HCT116 (cell line): Measurements from ENCODE around the gene DTNB. TPM values are rescaled to one million over a fixed set of nuclear protein-coding genes. Genes with fewer than 3 reads are reported as not detected.

ENCODE experiments used
- ATAC-seq: fragments of 200-7000 bp; cut with Tn5 transposase; 2 replicates; pipeline ENCODE4 v1.9.1; 2020; ENCODE audit warnings: mild to moderate bottlenecking, moderate library complexity
- BruUV-seq: library from RNA; stranded (reverse); fragments of 400-500 nt; replicated peaks from 2 replicates; lab custom pipeline; 2021; lab: Mats Ljungman, UMichigan
- CTCF ChIA-PET: fragments of 300-600 bp; sonication (Branson Sonifier 250); formaldehyde crosslinking; loops from one replicate; lab custom pipeline; 2021; ENCODE audit warnings: antibody characterized with exemption; lab: Charles Lee
- POLR2A ChIA-PET: fragments of 300-600, 350-600 bp; sonication (Branson Sonifier 250); formaldehyde crosslinking; loops from one replicate; lab custom pipeline; 2021; ENCODE audit warnings: antibody characterized with exemption; lab: Charles Lee
- RAD21 ChIA-PET, 2 experiments: fragments of 300-600 bp; sonication (Branson Sonifier 250); formaldehyde crosslinking; loops; one replicate each; lab custom pipeline; 2023; ENCODE audit warnings: low total read pairs in 2 of 2; ENCODE audit not compliant: uncharacterized antibody in 2 of 2, unreplicated experiment in 2 of 2, low non-redundant PET in 1 of 2; lab: Charles Lee
- DNase-seq: peaks from one replicate; pipeline ENCODE4 v3.0.0-alpha.2; 2010; ENCODE audit warnings: low read depth, low spot score
- H2AFZ ChIP-seq: fragments of 200-600 bp; shearing (Covaris generic), sonication (generic); 2 replicates; pipeline ENCODE4 v1.6.1; 2017; ENCODE audit warnings: low read depth, mixed run types, mixed read lengths, antibody characterized with exemption, low read length; ENCODE audit not compliant: poor library complexity, severe bottlenecking
- H3K27ac ChIP-seq: 2 replicates; pipeline ENCODE4 v1.5.1; 2012; ENCODE audit warnings: low read depth, low read length
- H3K27me3 ChIP-seq: fragments of 200-600 bp; sonication (generic); 2 replicates; pipeline ENCODE4 v1.6.1; 2016; ENCODE audit warnings: mixed run types, low read length, mixed read lengths; ENCODE audit not compliant: insufficient read depth
- H3K36me3 ChIP-seq, 2 experiments: fragments of 200-500 bp in 1 of 2; fragments of 200-600 bp in 1 of 2; sonication (Bioruptor generic) in 1 of 2; sonication (generic) in 1 of 2; 2 replicates each; pipeline versions ENCODE4 v1.5.1 to v1.6.1; 2014 to 2016; ENCODE audit warnings: low read length in 2 of 2, inconsistent platforms in 1 of 2, mixed read lengths in 1 of 2, mixed run types in 1 of 2; ENCODE audit not compliant: insufficient read depth in 2 of 2, control insufficient read depth in 1 of 2
- H3K4me1 ChIP-seq, 2 experiments: fragments of 200-600 bp in 1 of 2; sonication (generic) in 1 of 2; 2 replicates each; pipeline versions ENCODE4 v1.5.1 to v1.6.1; 2012 to 2017; ENCODE audit warnings: low read length in 2 of 2, inconsistent platforms in 1 of 2, mild to moderate bottlenecking in 1 of 2, mixed read lengths in 1 of 2, mixed run types in 1 of 2, moderate library complexity in 1 of 2; ENCODE audit not compliant: insufficient read depth in 2 of 2, control insufficient read depth in 1 of 2
- H3K4me2 ChIP-seq: fragments of 200-600 bp; sonication (generic); 2 replicates; pipeline ENCODE4 v1.6.1; 2017; ENCODE audit warnings: mixed run types, low read length, mixed read lengths
- H3K4me3 ChIP-seq, 2 experiments: fragments of 200-600 bp in 1 of 2; sonication (generic) in 1 of 2; replicated peaks in 1 of 2; 2 replicates each; pipeline ENCODE4 v1.5.1; 2011 to 2016; ENCODE audit warnings: low read length in 2 of 2, control low read depth in 1 of 2, low read depth in 1 of 2, mild to moderate bottlenecking in 1 of 2, mixed read lengths in 1 of 2, mixed run types in 1 of 2
- H3K79me2 ChIP-seq: fragments of 200-600 bp; sonication (generic); 2 replicates; pipeline ENCODE4 v1.6.1; 2017; ENCODE audit warnings: mild to moderate bottlenecking, mixed run types, low read length, moderate library complexity, mixed read lengths; ENCODE audit not compliant: insufficient read depth
- H3K9ac ChIP-seq: fragments of 200-600 bp; sonication (generic); 2 replicates; pipeline ENCODE4 v1.6.1; 2016; ENCODE audit warnings: low read length, mixed read lengths
- H3K9me2 ChIP-seq: fragments of 200-600 bp; sonication (generic), shearing (Covaris generic); 2 replicates; pipeline ENCODE4 v1.6.1; 2017; ENCODE audit warnings: mixed run types, mild to moderate bottlenecking, moderate library complexity; ENCODE audit not compliant: insufficient read depth
- H3K9me3 ChIP-seq, 2 experiments: fragments of 200-500 bp in 1 of 2; fragments of 200-600 bp in 1 of 2; sonication (Bioruptor generic) in 1 of 2; sonication (generic) in 1 of 2; 2 replicates each; pipeline ENCODE4 v1.6.1; 2014 to 2017; ENCODE audit warnings: low read length in 2 of 2, mixed read lengths in 2 of 2, inconsistent platforms in 1 of 2, low read depth in 1 of 2, mild to moderate bottlenecking in 1 of 2, mixed run types in 1 of 2, moderate library complexity in 1 of 2; ENCODE audit not compliant: control insufficient read depth in 1 of 2, insufficient read depth in 1 of 2
- H4K20me1 ChIP-seq: fragments of 200-600 bp; sonication (generic), shearing (Covaris generic); 2 replicates; pipeline ENCODE4 v1.6.1; 2017; ENCODE audit warnings: mixed run types, mild to moderate bottlenecking, moderate library complexity; ENCODE audit not compliant: insufficient read depth
- CEBPB ChIP-seq: IDR thresholded peaks from 2 replicates; pipeline ENCODE4 v1.6.1; 2012; ENCODE audit warnings: low read depth
- EGR1 ChIP-seq: IDR thresholded peaks from 2 replicates; pipeline ENCODE4 v1.6.1; 2012; ENCODE audit warnings: low read depth
- ELF1 ChIP-seq: IDR thresholded peaks from 2 replicates; pipeline ENCODE4 v1.6.1; 2012; ENCODE audit warnings: low read depth, borderline replicate concordance
- EZH2 ChIP-seq: fragments of 200-600 bp; sonication (generic); IDR thresholded peaks from 2 replicates; pipeline ENCODE4 v1.6.1; 2017; ENCODE audit warnings: antibody characterized with exemption, mixed run types
- EZH2phosphoT487 ChIP-seq: fragments of 200-600 bp; IDR thresholded peaks from 2 replicates; pipeline ENCODE4 v1.6.1; 2018; ENCODE audit warnings: antibody characterized with exemption, borderline replicate concordance
- FOSL1 ChIP-seq: IDR thresholded peaks from 2 replicates; pipeline ENCODE4 v1.6.1; 2012; ENCODE audit warnings: low read depth
- JUND ChIP-seq: IDR thresholded peaks from 2 replicates; pipeline ENCODE4 v1.6.1; 2012
- POLR2AphosphoS5 ChIP-seq: IDR thresholded peaks from 2 replicates; pipeline ENCODE4 v1.6.1; 2011; ENCODE audit warnings: mild to moderate bottlenecking, low read depth, low read length, moderate library complexity
- RAD21 ChIP-seq: IDR thresholded peaks from 2 replicates; pipeline ENCODE4 v1.6.1; 2012; ENCODE audit warnings: low read depth, mild to moderate bottlenecking
- SIN3A ChIP-seq: IDR thresholded peaks from 2 replicates; pipeline ENCODE4 v1.6.1; 2012; ENCODE audit warnings: low read depth
- SP1 ChIP-seq: IDR thresholded peaks from 2 replicates; pipeline ENCODE4 v1.6.1; 2012; ENCODE audit warnings: low read depth
- SRF ChIP-seq: IDR thresholded peaks from 2 replicates; pipeline ENCODE4 v1.6.1; 2012; ENCODE audit warnings: low read depth
- TCF7L2 ChIP-seq: IDR thresholded peaks from 2 replicates; pipeline ENCODE4 v1.7.0; 2011; ENCODE audit warnings: borderline replicate concordance, inconsistent platforms; ENCODE audit not compliant: insufficient read depth, insufficient read length; ENCODE audit errors: extremely low read depth
- YY1 ChIP-seq: IDR thresholded peaks from 2 replicates; pipeline ENCODE4 v1.6.1; 2011; ENCODE audit warnings: low read length, low read depth, moderate library complexity, mild to moderate bottlenecking; ENCODE audit not compliant: insufficient replicate concordance; ENCODE audit errors: extremely low read depth
- intact Hi-C: fragments of 100-400 bp; cut with micrococcal nuclease; formaldehyde crosslinking; loops from 2 replicates; pipeline ENCODE4 v1.10.0; 2022
- total RNA-seq: library from RNA; stranded (reverse); gene quantifications from one replicate; pipeline ENCODE4 v1.2.1, GENCODE V29; 2021; ENCODE audit not compliant: unreplicated experiment
- TF ChIP-seq, protein P1 (sequence below): IDR thresholded peaks from 2 replicates; pipeline ENCODE4 v1.6.1; 2012; ENCODE audit warnings: low read depth
- TF ChIP-seq, protein P2 (sequence below): IDR thresholded peaks from 2 replicates; pipeline ENCODE4 v1.6.1; 2012
- TF ChIP-seq, protein P3 (sequence below): IDR thresholded peaks from 2 replicates; pipeline ENCODE4 v1.6.1; 2012

DTNB gene
- total RNA-seq, 1 experiment from 2014 or later = 30.2 TPM

DNA sequence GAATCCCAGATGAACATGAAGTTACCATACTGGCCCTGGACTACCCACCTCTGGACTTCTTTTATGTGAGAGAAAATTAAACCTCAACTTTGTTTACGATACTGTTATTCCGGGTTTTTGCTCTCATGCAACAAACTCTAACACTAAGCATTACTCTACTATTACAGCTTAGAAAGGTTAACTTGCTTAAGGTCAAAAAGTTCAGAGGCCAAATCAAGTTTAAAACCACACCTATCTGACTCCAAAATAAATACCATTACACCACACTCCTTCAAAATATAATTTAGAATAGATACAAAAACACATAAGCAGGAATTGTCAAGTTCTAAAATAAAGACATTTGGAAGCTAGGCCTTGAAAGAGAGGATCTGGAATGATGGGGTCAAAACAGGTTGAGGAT is 75.0 kb downstream of the DTNB start:
- ChIA-PET POLR2A (no interaction called here), CTCF (interaction anchor here (1.0 to 2.1 kb wide), 2 partner anchors 9 to 10 kb away, joined by 3 to 6 read pairs; no protein-coding TSS in a partner anchor)
- DNase-seq = no peak

DNA sequence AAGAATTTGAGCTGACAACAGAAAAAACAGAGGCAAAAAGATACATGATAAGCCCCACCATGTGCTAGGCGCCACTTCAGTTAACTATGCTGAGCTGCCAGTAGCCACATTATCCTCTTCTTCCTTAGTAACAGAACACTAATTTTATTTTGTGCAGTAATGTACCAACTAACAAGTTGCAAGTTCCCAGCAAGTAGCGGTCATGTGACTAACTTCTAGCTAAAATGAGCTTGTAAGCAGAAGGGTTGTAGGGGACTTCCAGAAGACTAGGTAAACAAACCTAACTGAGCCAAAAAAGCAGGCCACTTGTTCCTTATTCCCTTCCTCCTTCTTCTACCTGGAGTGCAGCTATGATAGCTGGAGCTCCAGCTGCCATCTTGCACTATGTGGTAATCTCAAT is 75.5 kb downstream of the DTNB start:
- POLR2A ChIA-PET = no interaction called here
- no peak overlapping the region for H3K4me3 ChIP-seq
- CTCF ChIA-PET = interaction anchor here (2.1 kb wide), 1 partner anchor 9 kb away, joined by 6 read pairs; no protein-coding TSS in a partner anchor
- H2AFZ ChIP-seq = no peak overlapping the region
- 0 out of 2 replicates have a peak, but pooled peaks cover 4% of the 10 kb centered on the region for H4K20me1 ChIP-seq
- H3K9ac ChIP-seq = no peak overlapping the region
- H3K9me2 ChIP-seq = no peaks in the 10 kb centered on the region
- DNase-seq (no peak), ATAC-seq (no peak)
- TF ChIP-seq SP1 (no peak), YY1 (no peak), ELF1 (no peak), RAD21 (no peak)
- TF ChIP-seq, protein P1, sequence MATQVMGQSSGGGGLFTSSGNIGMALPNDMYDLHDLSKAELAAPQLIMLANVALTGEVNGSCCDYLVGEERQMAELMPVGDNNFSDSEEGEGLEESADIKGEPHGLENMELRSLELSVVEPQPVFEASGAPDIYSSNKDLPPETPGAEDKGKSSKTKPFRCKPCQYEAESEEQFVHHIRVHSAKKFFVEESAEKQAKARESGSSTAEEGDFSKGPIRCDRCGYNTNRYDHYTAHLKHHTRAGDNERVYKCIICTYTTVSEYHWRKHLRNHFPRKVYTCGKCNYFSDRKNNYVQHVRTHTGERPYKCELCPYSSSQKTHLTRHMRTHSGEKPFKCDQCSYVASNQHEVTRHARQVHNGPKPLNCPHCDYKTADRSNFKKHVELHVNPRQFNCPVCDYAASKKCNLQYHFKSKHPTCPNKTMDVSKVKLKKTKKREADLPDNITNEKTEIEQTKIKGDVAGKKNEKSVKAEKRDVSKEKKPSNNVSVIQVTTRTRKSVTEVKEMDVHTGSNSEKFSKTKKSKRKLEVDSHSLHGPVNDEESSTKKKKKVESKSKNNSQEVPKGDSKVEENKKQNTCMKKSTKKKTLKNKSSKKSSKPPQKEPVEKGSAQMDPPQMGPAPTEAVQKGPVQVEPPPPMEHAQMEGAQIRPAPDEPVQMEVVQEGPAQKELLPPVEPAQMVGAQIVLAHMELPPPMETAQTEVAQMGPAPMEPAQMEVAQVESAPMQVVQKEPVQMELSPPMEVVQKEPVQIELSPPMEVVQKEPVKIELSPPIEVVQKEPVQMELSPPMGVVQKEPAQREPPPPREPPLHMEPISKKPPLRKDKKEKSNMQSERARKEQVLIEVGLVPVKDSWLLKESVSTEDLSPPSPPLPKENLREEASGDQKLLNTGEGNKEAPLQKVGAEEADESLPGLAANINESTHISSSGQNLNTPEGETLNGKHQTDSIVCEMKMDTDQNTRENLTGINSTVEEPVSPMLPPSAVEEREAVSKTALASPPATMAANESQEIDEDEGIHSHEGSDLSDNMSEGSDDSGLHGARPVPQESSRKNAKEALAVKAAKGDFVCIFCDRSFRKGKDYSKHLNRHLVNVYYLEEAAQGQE = no peak
- TF ChIP-seq, protein P2, sequence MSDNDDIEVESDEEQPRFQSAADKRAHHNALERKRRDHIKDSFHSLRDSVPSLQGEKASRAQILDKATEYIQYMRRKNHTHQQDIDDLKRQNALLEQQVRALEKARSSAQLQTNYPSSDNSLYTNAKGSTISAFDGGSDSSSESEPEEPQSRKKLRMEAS = no peak
- H3K4me1 ChIP-seq = no peaks in the 10 kb centered on the region
- no peaks in the 10 kb centered on the region for H3K36me3 ChIP-seq
- no peaks in the 10 kb centered on the region for H3K9me3 ChIP-seq
- H3K4me2 ChIP-seq = no peak overlapping the region
- intact Hi-C loops = no loop called here
- no TSS peak for BruUV-seq
- RAD21 ChIA-PET = no interaction called here
- no peak overlapping the region for H3K27ac ChIP-seq
- no peaks in the 10 kb centered on the region for H3K27me3 ChIP-seq
- H3K79me2 ChIP-seq = no peaks in the 10 kb centered on the region

More for the DNA sequence above, 75.0 kb downstream of the DTNB start:
- Histone ChIP-seq H3K9ac (no peak overlapping the region), H2AFZ (no peak overlapping the region), H3K27me3 (no peaks in the 10 kb centered on the region), H3K4me3 (no peak overlapping the region), H3K36me3 (no peaks in the 10 kb centered on the region), H3K4me1 (no peaks in the 10 kb centered on the region), H3K27ac (no peak overlapping the region), H3K4me2 (no peak overlapping the region), H3K9me2 (no peaks in the 10 kb centered on the region), H3K79me2 (no peaks in the 10 kb centered on the region), H4K20me1 (0 out of 2 replicates have a peak, but pooled peaks cover 4% of the 10 kb centered on the region), H3K9me3 (no peaks in the 10 kb centered on the region)
- intact Hi-C loops = no loop called here
- RAD21 ChIA-PET = no interaction called here
- no peak for ATAC-seq
- TF ChIP-seq SRF (no peak), CEBPB (no peak), SIN3A (no peak), FOSL1 (no peak), EZH2 (no peak), JUND (no peak), EGR1 (no peak), TCF7L2 (no peak), POLR2AphosphoS5 (no peak), EZH2phosphoT487 (no peak)
- TF ChIP-seq, protein P3, sequence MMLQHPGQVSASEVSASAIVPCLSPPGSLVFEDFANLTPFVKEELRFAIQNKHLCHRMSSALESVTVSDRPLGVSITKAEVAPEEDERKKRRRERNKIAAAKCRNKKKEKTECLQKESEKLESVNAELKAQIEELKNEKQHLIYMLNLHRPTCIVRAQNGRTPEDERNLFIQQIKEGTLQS = no peak
- no TSS peak for BruUV-seq
